HepG2 (cell line): Measurements from ENCODE around the gene APBA3. TPM values are rescaled to one million over a fixed set of nuclear protein-coding genes. Genes with fewer than 3 reads are reported as not detected.

Experiments used
- ATAC-seq: fragments of 200-7000 bp; cut with Tn5 transposase; 3 replicates; pipeline ENCODE4 v1.9.1; 2020; ENCODE audit warnings: mild to moderate bottlenecking, moderate library complexity
- BruUV-seq: library from RNA; stranded (reverse); fragments of 400-500 nt; replicated peaks from 2 replicates; lab custom pipeline; 2021; lab: Mats Ljungman, UMichigan
- CTCF ChIA-PET: fragments of 300-600 bp; formaldehyde crosslinking; extraction: SDS; loops from one replicate; lab custom pipeline; 2021; ENCODE audit warnings: low total read pairs, inconsistent platforms, low intra/inter-chr PET ratio; lab: Yijun Ruan, JAX
- POLR2A ChIA-PET: fragments of 350-600 bp; sonication (Branson Sonifier 250); formaldehyde crosslinking; loops from one replicate; lab custom pipeline; 2020; ENCODE audit warnings: antibody characterized with exemption, inconsistent platforms; lab: Yijun Ruan, JAX
- DNase-seq: peaks from one replicate; pipeline ENCODE4 v3.0.0-alpha.2; 2015; ENCODE audit warnings: low spot score
- FAIRE-seq: peaks from 3 replicates; lab custom pipeline; 2011; peaks lifted over from hg19 to GRCh38; lab: Jason Lieb, UNC
- H2AFZ ChIP-seq: one replicate; pipeline ENCODE4 v1.6.1; 2011; ENCODE audit warnings: low read length, inconsistent platforms
- H3K27ac ChIP-seq: fragments of 300-600 bp; 3 replicates; pipeline ENCODE4 v1.8.0; 2011; ENCODE audit warnings: mixed run types, mild to moderate bottlenecking, mixed read lengths, low read length, inconsistent platforms; ENCODE audit not compliant: insufficient read depth; ENCODE audit errors: extremely low read length
- H3K27me3 ChIP-seq, 2 experiments: fragments of 200-600 bp in 1 of 2; 2 replicates in 1 of 2; 3 replicates in 1 of 2; pipeline versions ENCODE4 v1.6.0 to v1.8.0; 2011; ENCODE audit warnings: low read length in 2 of 2, mild to moderate bottlenecking in 2 of 2, moderate library complexity in 2 of 2, inconsistent platforms in 1 of 2; ENCODE audit not compliant: insufficient read depth in 2 of 2, control insufficient read depth in 1 of 2
- H3K36me3 ChIP-seq, 2 experiments: fragments of 200-600 bp in 1 of 2; replicated peaks in 1 of 2; 2 replicates in 1 of 2; 3 replicates in 1 of 2; pipeline versions ENCODE4 v1.5.1 to v1.8.0; 2011; ENCODE audit warnings: low read length in 2 of 2, inconsistent platforms in 1 of 2; ENCODE audit not compliant: insufficient read depth in 2 of 2, control insufficient read depth in 1 of 2
- H3K4me1 ChIP-seq: 2 replicates; pipeline ENCODE4 v1.5.1; 2012; ENCODE audit warnings: low read length, inconsistent platforms; ENCODE audit not compliant: insufficient read depth
- H3K4me2 ChIP-seq: 2 replicates; pipeline ENCODE4 v1.6.0; 2011; ENCODE audit warnings: low read depth, low read length, inconsistent platforms
- H3K4me3 ChIP-seq, 3 experiments: fragments of 200-600 bp in 1 of 3; sonication (generic), shearing (Covaris generic) in 1 of 3; replicated peaks in 1 of 3; 2 replicates each; pipeline ENCODE4 v1.5.1; 2011 to 2016; ENCODE audit warnings: low read length in 3 of 3, inconsistent platforms in 2 of 3, low read depth in 2 of 3, mild to moderate bottlenecking in 2 of 3, control low read depth in 1 of 3, mixed read lengths in 1 of 3; ENCODE audit not compliant: insufficient read depth in 1 of 3
- H3K79me2 ChIP-seq: one replicate; pipeline ENCODE4 v1.6.1; 2011; ENCODE audit warnings: low read length, inconsistent platforms; ENCODE audit not compliant: insufficient read depth
- H3K9ac ChIP-seq: 2 replicates; pipeline ENCODE4 v1.6.0; 2011; ENCODE audit warnings: mild to moderate bottlenecking, low read depth, low read length, inconsistent platforms; ENCODE audit not compliant: insufficient read depth
- H3K9me3 ChIP-seq: 2 replicates; pipeline ENCODE4 v1.5.1; 2012; ENCODE audit warnings: mild to moderate bottlenecking, low read length
- H4K20me1 ChIP-seq: 2 replicates; pipeline ENCODE4 v1.6.0; 2011; ENCODE audit warnings: inconsistent platforms, mild to moderate bottlenecking, low read length, moderate library complexity; ENCODE audit not compliant: insufficient read depth
- ASH2L ChIP-seq: fragments of 300-600, 200-600 bp; sonication (generic); IDR thresholded peaks from 2 replicates; pipeline ENCODE4 v1.7.0; 2017; ENCODE audit warnings: low read depth, mild to moderate bottlenecking, moderate library complexity, mixed read lengths, low read length; ENCODE audit not compliant: insufficient read length
- ATM ChIP-seq: fragments of 450-650 bp; IDR thresholded peaks from 2 replicates; pipeline ENCODE4 v1.7.1; 2017; ENCODE audit warnings: mild to moderate bottlenecking, borderline replicate concordance
- JDP2 ChIP-seq: sonication (generic); formaldehyde crosslinking; IDR thresholded peaks from 2 replicates; pipeline ENCODE4 v1.8.1; 2022; ENCODE audit warnings: missing genetic modification reagents, borderline replicate concordance
- MTA1 ChIP-seq: sonication (generic); formaldehyde crosslinking; IDR thresholded peaks from 2 replicates; pipeline ENCODE4 v1.4.0; 2020; ENCODE audit warnings: missing genetic modification reagents, mild to moderate bottlenecking, borderline replicate concordance
- NR2F1 ChIP-seq, 2 experiments: fragments of 450-650 bp in 1 of 2; formaldehyde crosslinking in 1 of 2; IDR thresholded peaks; 2 replicates each; pipeline versions ENCODE4 v1.5.0 to v1.6.1; 2016 to 2020; ENCODE audit warnings: mild to moderate bottlenecking in 1 of 2, missing compliant biosample characterization in 1 of 2, missing genetic modification reagents in 1 of 2, moderate library complexity in 1 of 2
- SRSF9 ChIP-seq: fragments of 200-400 bp; formaldehyde crosslinking; IDR thresholded peaks from 2 replicates; pipeline ENCODE4 v1.6.1; 2018; ENCODE audit warnings: borderline replicate concordance, mild to moderate bottlenecking, low read depth, low read length; ENCODE audit not compliant: insufficient read depth, poor library complexity, severe bottlenecking
- THAP8 ChIP-seq: sonication (generic); formaldehyde crosslinking; IDR thresholded peaks from 2 replicates; pipeline ENCODE4 v1.5.1; 2020; ENCODE audit warnings: missing genetic modification reagents, mild to moderate bottlenecking, borderline replicate concordance
- THAP9 ChIP-seq: sonication (generic); formaldehyde crosslinking; IDR thresholded peaks from 2 replicates; pipeline ENCODE4; 2020; ENCODE audit warnings: missing genetic modification reagents, mild to moderate bottlenecking, borderline replicate concordance
- XBP1 ChIP-seq: sonication (generic); formaldehyde crosslinking; IDR thresholded peaks from 2 replicates; pipeline ENCODE4 v1.5.0; 2020; ENCODE audit warnings: missing genetic modification reagents
- ZBTB2 ChIP-seq: sonication (generic); formaldehyde crosslinking; IDR thresholded peaks from 2 replicates; pipeline ENCODE4 v1.8.0; 2022; ENCODE audit warnings: low read depth, missing genetic modification reagents
- ZNF3 ChIP-seq: IDR thresholded peaks from 2 replicates; pipeline ENCODE4 v1.7.0; 2017; ENCODE audit warnings: inconsistent platforms
- ZNF724P ChIP-seq: sonication (generic); formaldehyde crosslinking; IDR thresholded peaks from 2 replicates; pipeline ENCODE4 v1.8.0; 2022; ENCODE audit warnings: missing genetic modification reagents, borderline replicate concordance
- ZNF782 ChIP-seq: sonication (generic); formaldehyde crosslinking; IDR thresholded peaks from 2 replicates; pipeline ENCODE4 v1.4.0; 2020; ENCODE audit warnings: missing genetic modification reagents, mild to moderate bottlenecking, borderline replicate concordance
- ZSCAN20 ChIP-seq: sonication (generic); formaldehyde crosslinking; IDR thresholded peaks from 2 replicates; pipeline ENCODE4 v1.4.0; 2020; ENCODE audit warnings: missing genetic modification reagents, mild to moderate bottlenecking, borderline replicate concordance
- WGBS: methylation state at CpG from one replicate; pipeline ENCODE4 v1.1.6; 2017; ENCODE audit warnings: low lambda C conversion rate; 5-methylcytosine and 5-hydroxymethylcytosine counted together
- in situ Hi-C: cut with HindIII; loops from 2 replicates; pipeline ENCODE4 v1.10.0; 2017; ENCODE audit warnings: low pct_unique_long_range_greater_than_20kb; ENCODE audit not compliant: extremely low pct_ligation_motif_present
- intact Hi-C: fragments of 100-400 bp; cut with micrococcal nuclease; formaldehyde crosslinking; loops from one replicate; pipeline ENCODE4 v1.10.0; 2022; ENCODE audit not compliant: unreplicated experiment
- polyA plus RNA-seq, 8 experiments: library from polyadenylated mRNA; depleted of rRNA in 3 of 8; stranded (reverse) in 7 of 8; unstranded in 1 of 8; fragments of >200 nt; fragmentation: Illumina TruSeq in 4 of 8; extraction: Trizol in 4 of 8; gene quantifications; 2 replicates each; pipeline versions ENCODE4 v1.2.1 to v1.2.3, GENCODE V29; 2011 to 2016; ENCODE audit warnings: low read depth in 4 of 8, missing spikeins in 1 of 8, mixed read lengths in 1 of 8; ENCODE audit not compliant: insufficient read depth in 1 of 8
- total RNA-seq, 5 experiments: library from RNA; depleted of rRNA; stranded (reverse); fragments of >200 nt; fragmentation: Illumina TruSeq; extraction: Trizol; gene quantifications; 2 replicates each; pipeline ENCODE4 v1.2.3, GENCODE V29; 2016; ENCODE audit warnings: low read depth in 1 of 5
- TF ChIP-seq, protein P1 (sequence below): sonication (generic); formaldehyde crosslinking; IDR thresholded peaks from 2 replicates; pipeline ENCODE4 v1.4.0; 2020; ENCODE audit warnings: missing genetic modification reagents, borderline replicate concordance

Gene APBA3
- total and polyA plus RNA-seq, 2 of the 13 experiments (the other 11 are each of a cell fraction or from before 2014, with no cell fraction given) = 14.2 to 14.3 TPM

- H3K27ac ChIP-seq = peak overlapping the region; percentile 7
- H3K36me3 ChIP-seq = no peaks in the 10 kb centered on the region
- no peak for FAIRE-seq
- H4K20me1 ChIP-seq = no peaks in the 10 kb centered on the region
- intact Hi-C loops (no loop called here), in situ Hi-C loops (no loop called here)
- peak; percentile 59 for ATAC-seq
- POLR2A ChIA-PET = interaction anchor here (1.4 kb wide), 1 partner anchor 12 kb away, joined by 4 read pairs; no protein-coding TSS in a partner anchor
- no peak overlapping the region for H2AFZ ChIP-seq
- H3K4me1 ChIP-seq = peaks cover 23% of the 10 kb centered on the region
- H3K9me3 ChIP-seq = no peaks in the 10 kb centered on the region
- H3K79me2 ChIP-seq = no peaks in the 10 kb centered on the region
- H3K27me3 ChIP-seq = no peaks in the 10 kb centered on the region; a peak in 1 of 5 replicates
- peak overlapping the region; percentile 37; the same call in 1 of the 2 replicates for H3K4me2 ChIP-seq
- no peak for DNase-seq
- H3K9ac ChIP-seq = no peak overlapping the region; the same call in 1 of the 2 replicates
- 17% methylated on average over 9 of the region's 9 CpGs for WGBS
- H3K4me3 ChIP-seq = no peak overlapping the region
- BruUV-seq = no TSS peak
- CTCF ChIA-PET = no interaction called here
- TF ChIP-seq NR2F1 (CRISPR knock-in tag; IDR thresholded peaks at IDR 0.05) (peak; percentile 37 to 65; a peak in 1 of 4 replicates), ZNF724P (no peak), ZBTB2 (CRISPR knock-in tag) (no peak), THAP8 (CRISPR knock-in tag) (no peak), JDP2 (CRISPR knock-in tag) (no peak), XBP1 (CRISPR knock-in tag) (no peak), MTA1 (CRISPR knock-in tag) (no peak), SRSF9 (no peak), ZNF782 (CRISPR knock-in tag) (no peak), ZNF3 (CRISPR knock-in tag) (no peak), THAP9 (CRISPR knock-in tag) (no peak), ASH2L (no peak), ZSCAN20 (CRISPR knock-in tag) (no peak), ATM (no peak)
- TF ChIP-seq, protein P1, sequence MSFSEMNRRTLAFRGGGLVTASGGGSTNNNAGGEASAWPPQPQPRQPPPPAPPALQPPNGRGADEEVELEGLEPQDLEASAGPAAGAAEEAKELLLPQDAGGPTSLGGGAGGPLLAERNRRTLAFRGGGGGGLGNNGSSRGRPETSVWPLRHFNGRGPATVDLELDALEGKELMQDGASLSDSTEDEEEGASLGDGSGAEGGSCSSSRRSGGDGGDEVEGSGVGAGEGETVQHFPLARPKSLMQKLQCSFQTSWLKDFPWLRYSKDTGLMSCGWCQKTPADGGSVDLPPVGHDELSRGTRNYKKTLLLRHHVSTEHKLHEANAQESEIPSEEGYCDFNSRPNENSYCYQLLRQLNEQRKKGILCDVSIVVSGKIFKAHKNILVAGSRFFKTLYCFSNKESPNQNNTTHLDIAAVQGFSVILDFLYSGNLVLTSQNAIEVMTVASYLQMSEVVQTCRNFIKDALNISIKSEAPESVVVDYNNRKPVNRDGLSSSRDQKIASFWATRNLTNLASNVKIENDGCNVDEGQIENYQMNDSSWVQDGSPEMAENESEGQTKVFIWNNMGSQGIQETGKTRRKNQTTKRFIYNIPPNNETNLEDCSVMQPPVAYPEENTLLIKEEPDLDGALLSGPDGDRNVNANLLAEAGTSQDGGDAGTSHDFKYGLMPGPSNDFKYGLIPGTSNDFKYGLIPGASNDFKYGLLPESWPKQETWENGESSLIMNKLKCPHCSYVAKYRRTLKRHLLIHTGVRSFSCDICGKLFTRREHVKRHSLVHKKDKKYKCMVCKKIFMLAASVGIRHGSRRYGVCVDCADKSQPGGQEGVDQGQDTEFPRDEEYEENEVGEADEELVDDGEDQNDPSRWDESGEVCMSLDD (CRISPR knock-in tag) = peak; percentile 63; the same call in 1 of the 2 replicates
Observed at GRCh38 chr19:3720349-3720917, 41.1 kb downstream of the APBA3 start.
